NCI-H2081 treated with DMSO at 0.1 percent for 48 hours (cell line): ENCODE measurements around the gene TCP11.

Experiments
- DNase-seq: peaks from one replicate; lab custom pipeline; 2025; lab: John Stamatoyannopoulos, UW

The TCP11 gene

GRCh38 chr6:35080821-35081425 lies 60.2 kb downstream of the TCP11 start:
- DNase-seq = no peak

GRCh38 chr6:35080016-35080680 lies 61.0 kb downstream of the TCP11 start:
- no peak for DNase-seq

GRCh38 chr6:35079311-35080000 lies 61.7 kb downstream of the TCP11 start:
- no peak for DNase-seq

- DNase-seq = no peak
Observed at GRCh38 chr6:35078896-35079295, 62.2 kb downstream of the TCP11 start.

- no peak for DNase-seq
Observed at GRCh38 chr6:35078226-35078850, 62.8 kb downstream of the TCP11 start.

GRCh38 chr6:35077713-35078105 lies 63.4 kb downstream of the TCP11 start:
- no peak for DNase-seq

- DNase-seq = peak; percentile 14
Observed at GRCh38 chr6:35076997-35077712, 64.0 kb downstream of the TCP11 start.

- no peak for DNase-seq
Observed at GRCh38 chr6:35073766-35074471, 67.2 kb downstream of the TCP11 start.

- no peak for DNase-seq
Observed at GRCh38 chr6:35073211-35073610, 67.9 kb downstream of the TCP11 start.

GRCh38 chr6:35072698-35073055 lies 68.5 kb downstream of the TCP11 start:
- DNase-seq = no peak

GRCh38 chr6:35072051-35072697 lies 69.0 kb downstream of the TCP11 start:
- DNase-seq = no peak

- DNase-seq = no peak
Observed at GRCh38 chr6:35071347-35071994, 69.7 kb downstream of the TCP11 start.

- DNase-seq = no peak
Observed at GRCh38 chr6:35070111-35070510, 71.0 kb downstream of the TCP11 start.

- DNase-seq = no peak
Observed at GRCh38 chr6:35069262-35069661, 71.9 kb downstream of the TCP11 start.

- no peak for DNase-seq
Observed at GRCh38 chr6:35068644-35069043, 72.5 kb downstream of the TCP11 start.

- no peak for DNase-seq
Observed at GRCh38 chr6:35068206-35068605, 72.9 kb downstream of the TCP11 start.
